ENCODE results near the gene CEP170.

DNA sequence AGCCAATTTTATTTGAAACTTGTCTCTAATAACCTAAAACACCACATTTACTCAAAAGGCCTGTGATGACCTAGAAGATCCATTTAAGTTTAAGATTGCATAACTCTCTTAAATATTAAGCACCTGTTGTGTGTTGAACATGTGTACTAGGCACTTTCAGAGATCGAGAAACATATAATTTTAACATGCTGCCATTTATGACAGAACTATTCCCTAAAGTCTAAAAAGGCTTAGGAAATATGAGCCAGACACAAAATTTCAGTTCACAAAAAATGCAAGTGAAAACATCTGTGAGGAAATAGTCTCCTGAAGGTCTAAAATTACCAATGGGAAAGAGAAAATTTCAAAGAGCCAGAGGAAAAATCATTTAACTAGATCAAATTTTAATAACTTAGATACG, 37.7 kb downstream of the CEP170 start:
- no peak for TF ChIP-seq EP300 (IDR thresholded peaks at IDR 0.05; ENCODE audit: low read depth)
- TF ChIP-seq POLR2AphosphoS5 (IDR thresholded peaks at IDR 0.05): no peak
- TF ChIP-seq, protein P1, sequence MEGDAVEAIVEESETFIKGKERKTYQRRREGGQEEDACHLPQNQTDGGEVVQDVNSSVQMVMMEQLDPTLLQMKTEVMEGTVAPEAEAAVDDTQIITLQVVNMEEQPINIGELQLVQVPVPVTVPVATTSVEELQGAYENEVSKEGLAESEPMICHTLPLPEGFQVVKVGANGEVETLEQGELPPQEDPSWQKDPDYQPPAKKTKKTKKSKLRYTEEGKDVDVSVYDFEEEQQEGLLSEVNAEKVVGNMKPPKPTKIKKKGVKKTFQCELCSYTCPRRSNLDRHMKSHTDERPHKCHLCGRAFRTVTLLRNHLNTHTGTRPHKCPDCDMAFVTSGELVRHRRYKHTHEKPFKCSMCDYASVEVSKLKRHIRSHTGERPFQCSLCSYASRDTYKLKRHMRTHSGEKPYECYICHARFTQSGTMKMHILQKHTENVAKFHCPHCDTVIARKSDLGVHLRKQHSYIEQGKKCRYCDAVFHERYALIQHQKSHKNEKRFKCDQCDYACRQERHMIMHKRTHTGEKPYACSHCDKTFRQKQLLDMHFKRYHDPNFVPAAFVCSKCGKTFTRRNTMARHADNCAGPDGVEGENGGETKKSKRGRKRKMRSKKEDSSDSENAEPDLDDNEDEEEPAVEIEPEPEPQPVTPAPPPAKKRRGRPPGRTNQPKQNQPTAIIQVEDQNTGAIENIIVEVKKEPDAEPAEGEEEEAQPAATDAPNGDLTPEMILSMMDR (IDR thresholded peaks at IDR 0.05): no peak
